GM19035 (cell line): ENCODE data around the gene SYNJ2.

ENCODE experiments used
- ATAC-seq: cut with Tn5 transposase; IDR thresholded peaks from one replicate; pipeline ENCODE4 v1.9.1; 2021; ENCODE audit not compliant: unreplicated experiment

Gene SYNJ2

DNA sequence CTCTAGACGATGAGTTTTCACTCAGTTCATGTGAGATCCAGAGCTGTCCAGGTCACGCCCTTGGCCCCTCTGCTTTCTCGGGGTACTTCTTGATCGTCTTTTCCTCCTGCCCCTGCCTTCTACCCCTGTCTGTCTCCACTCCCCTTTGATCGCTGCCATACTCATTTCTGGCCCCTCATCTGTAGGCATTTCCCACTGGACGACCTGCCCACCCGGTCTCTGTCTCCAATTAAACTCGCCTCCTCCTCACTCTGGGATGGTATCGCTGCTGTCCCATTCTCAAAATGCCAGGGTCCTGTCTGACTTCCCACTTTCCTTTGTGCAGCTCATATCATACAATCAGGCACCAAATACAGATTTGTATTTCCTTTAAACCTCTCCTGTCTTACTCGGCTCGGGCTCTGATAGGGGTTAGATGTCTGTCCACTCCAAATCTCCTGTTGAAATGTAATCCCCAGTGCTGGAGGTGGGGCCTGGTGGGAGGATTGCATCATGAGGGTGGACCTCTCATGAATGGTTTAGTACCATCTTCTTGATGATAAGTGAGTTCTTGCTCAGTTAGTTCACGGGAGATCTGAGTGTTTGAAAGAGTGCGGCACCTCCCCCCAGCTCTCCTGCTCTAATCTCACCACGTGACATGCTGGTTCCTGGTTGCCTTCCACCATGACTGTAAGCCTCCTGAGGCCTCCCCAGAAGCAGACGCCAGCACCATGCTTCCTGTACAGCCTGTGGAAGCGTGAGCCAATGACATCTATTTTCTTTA is 3.5 kb upstream of the SYNJ2 start:
- ATAC-seq, result no peak

GRCh38 chr6:157980288-157981131 is 1.2 kb upstream of the SYNJ2 start:
- peak; percentile 8 for ATAC-seq

GRCh38 chr6:157981132-157981394 is 600 bp upstream of the SYNJ2 start:
- ATAC-seq, result peak; percentile 36

DNA sequence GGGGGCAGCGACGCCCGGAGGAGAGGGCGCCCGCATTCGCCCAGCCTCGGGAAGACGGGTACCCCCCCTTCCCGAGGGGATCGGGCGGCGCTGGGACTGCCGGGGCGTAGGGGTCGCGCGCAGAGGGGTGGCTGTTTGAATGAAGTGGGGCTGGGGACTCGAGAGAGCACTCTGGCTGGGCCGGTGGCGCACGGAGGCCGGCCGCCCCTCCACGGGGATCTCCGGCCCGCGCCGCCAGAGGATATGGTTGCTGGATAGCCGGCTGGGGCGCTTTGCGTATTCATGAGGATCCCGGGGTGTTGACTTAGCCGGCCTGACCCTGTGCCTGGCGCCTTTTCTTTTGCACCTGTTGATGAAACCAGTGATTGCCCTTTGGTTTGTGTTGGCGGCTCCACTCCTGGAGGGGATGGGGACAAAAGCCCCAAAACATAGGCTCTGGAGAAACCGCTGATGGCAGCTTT is 469 bp downstream of the SYNJ2 start:
- ATAC-seq, result peak; percentile 32

DNA sequence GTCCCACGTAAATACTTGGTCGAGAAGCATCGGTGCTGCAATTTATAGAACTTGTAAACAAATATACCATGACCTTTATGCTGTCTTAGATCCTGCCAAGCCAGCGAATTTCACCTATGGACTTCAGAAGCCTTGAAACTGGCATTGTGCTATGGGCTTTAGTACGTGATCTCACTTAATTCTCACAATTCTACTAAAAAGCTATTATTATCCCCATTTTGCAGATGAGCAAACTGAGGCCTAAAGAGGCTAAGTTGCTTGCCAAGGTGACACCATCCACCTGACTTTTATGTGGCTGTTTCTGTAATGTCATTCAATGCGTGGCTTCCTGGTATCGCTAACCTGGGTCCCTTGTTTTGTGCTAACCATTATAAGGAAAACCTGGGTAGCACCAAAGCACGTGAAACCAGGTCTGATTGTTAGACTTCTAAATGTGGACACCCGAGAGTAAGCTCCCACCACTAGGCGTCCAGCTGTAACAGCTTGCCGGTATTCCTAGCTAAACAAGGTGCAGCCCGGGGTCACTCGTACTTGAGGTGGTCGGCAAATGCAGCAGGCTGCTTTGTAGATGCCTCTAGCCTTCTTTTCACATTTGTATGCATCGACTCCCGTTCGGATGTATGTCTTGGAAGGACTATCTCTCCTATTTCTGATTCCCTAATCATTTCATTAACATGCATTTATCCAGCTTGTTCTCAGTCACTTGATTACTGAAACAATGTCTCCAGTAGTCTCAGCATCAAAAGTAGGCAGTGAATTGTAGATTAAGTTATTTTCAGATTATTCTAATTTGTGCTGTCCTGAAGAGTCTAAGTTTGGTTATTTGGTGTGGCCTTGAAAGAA is 1.1 kb downstream of the SYNJ2 start:
- ATAC-seq, result no peak

DNA sequence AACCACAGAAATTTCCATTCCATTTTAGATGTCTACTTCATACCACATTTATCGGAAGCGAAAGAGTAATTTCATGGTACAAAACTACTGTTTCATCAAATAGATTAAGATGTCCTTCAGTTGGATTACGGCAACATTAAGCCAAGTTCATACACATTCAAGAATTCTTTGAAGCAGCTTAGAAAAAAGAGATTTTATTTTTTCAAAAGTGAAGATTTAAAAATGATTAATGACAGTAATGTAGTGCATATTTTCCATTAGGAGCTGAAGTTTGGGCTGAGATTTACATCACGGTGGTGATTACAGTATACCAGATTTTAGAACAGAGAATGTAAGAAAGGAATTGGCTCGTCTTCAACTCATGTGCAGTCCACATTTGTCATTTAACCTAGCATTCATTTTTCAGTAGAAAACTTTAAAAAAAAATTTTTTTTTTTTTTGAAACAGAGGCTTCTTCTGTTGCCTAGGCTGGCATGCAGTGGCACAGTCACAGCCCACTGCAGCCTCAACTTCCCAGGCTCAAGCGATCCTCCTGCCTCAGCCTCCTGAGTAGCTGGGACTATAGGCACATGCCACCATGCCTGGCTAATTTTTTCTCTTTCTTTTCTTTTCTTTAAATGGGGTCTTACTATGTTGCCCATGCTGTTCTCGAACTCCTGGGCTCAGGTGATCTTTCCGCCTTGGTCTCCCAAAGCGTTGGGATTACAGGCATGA is 1.9 kb downstream of the SYNJ2 start:
- no peak for ATAC-seq

GRCh38 chr6:157984128-157984527 is 2.5 kb downstream of the SYNJ2 start:
- no peak for ATAC-seq

DNA sequence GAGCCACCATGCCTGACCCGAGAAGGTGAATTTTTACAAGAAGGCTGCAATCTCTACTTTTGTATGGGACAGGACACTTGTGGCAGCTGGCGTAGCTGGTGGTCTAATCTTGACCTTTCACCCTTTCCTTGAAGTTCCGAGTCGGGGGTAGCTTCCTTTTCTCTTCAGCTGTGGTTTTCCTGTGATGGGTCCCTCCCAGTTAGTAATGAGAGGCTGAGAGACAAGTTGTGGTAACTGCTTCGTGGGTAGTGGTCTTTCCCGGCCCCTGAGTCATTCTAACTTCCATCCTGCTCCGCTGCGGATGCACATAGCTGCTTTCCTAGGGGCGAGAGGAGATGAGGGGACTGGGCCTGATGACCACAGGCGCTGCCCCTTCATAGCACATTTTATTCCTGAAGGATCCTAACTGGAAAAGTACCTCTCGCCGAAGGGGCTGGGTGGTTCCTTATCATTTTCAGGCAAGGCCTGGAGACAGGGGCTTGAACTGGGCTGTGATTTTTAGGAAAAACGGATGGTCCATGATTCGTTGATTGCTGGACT is 3.1 kb downstream of the SYNJ2 start:
- no peak for ATAC-seq

DNA sequence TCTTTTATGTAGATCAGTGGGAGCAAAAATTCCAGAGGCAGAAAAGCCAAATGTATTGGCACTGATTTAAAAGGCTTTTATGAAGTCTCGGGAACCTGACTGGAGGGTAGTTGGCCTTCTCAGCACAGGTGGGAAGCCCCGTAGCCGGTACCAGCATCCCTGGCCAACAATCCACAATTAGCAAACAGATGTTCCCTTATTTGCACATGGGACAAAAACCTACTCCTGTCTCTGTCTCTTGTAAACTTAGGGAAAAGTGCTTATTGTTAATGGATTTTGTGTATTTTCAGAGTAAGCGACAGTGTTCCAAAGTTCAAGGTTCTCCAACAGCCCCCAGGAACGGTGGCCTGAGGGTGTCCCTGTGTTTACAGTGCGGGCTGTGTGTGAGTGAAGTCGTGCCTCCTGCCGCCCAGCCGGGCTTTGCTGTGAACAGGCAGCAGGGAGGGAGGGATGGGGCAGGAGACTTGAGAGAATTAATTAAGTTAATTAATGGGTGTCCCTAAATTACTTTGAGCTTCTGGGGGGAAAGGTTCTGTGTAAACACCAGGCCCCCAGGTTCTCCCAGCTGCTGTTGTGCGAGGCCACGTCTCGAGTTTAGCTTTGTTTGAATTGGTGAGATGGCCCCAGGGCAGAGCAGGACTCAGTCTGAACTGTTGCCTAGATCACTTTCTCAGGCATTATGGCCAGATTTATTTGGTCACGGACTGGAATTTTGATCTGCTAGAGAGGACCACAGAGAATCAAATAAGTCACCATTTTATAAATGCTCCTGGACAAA is 3.9 kb downstream of the SYNJ2 start:
- no peak for ATAC-seq

- ATAC-seq, result no peak
These were observed 6.4 kb downstream of the SYNJ2 start for GRCh38 chr6:157987788-157988699.

- no peak for ATAC-seq
These were observed 7.0 kb downstream of the SYNJ2 start for GRCh38 chr6:157988700-157989063.

GRCh38 chr6:157989541-157990289 is 8.1 kb downstream of the SYNJ2 start:
- no peak for ATAC-seq

DNA sequence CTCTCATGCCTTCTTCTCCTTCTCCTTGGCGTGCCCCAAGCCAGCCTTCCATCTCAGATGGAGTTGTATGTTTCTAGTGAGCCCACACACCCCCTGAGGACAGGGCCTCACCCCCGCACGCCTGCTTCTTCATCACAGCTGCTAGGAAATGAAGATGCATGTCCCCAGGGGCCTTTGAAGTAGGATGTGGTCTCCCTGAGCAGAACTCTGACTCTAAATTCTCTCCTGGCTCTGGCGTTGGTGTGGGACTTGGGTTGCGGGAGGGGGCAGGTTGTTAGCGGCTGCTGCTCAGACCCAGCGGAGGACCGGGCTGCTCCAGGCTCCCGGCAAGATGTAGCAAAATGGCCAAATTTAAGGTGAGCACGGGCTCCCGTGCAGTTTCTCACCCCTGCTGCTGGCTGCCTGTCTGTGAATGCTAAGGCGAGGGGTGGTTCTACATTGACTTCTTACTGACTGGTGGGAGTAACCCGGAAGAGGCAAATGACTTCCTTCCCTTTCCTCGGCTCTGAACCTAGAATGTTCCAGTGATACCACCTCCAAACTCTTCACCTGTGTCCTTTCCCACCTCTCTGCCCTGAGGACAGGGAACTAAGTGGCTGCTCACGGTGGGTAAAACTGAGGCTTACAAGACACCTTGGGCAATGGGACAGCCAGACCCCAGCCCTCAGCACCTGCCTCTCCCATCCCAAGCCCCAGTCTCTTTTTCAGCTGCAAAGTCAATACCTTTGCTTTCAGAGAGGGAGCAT is 8.8 kb downstream of the SYNJ2 start:
- no peak for ATAC-seq

DNA sequence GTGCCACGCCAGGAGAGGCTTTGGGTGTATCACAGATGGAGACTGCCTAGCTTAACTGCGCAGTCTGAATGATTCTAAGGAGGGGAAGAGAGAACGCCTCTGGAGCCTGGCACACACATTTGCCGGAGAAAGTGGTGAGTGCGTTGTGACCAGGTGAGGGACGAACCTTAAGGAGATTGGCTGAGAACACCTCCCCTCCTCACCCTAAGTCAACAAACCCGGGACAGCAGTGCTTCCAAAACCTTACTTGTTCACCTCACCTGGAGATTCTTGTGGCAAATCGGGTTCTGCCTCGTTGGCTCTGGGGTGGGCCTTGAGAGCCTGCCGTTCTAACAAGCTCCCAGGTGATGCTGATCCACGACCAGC is 9.4 kb downstream of the SYNJ2 start:
- no peak for ATAC-seq

- no peak for ATAC-seq
These were observed 11.4 kb downstream of the SYNJ2 start for GRCh38 chr6:157993076-157993475.

- no peak for ATAC-seq
These were observed 12.6 kb downstream of the SYNJ2 start for GRCh38 chr6:157994125-157994795.

GRCh38 chr6:157995458-157995857 is 13.8 kb downstream of the SYNJ2 start:
- ATAC-seq, result no peak
